Measurements from ENCODE around the gene SLC23A2.

GRCh38 chr20:4949833-4950178, 51.5 kb downstream of the SLC23A2 start:
- TF ChIP-seq CTCF (conservative IDR thresholded peaks at IDR 0.05; ENCODE audit: low read length), result peak; percentile 92
- no peak for TF ChIP-seq EZH2phosphoT487 (IDR thresholded peaks at IDR 0.05; ENCODE audit: borderline replicate concordance, low read depth, low read length)
